CD14-positive monocyte (primary cell): ENCODE results near the gene RPS25. TPM values are rescaled to one million over a fixed set of nuclear protein-coding genes. Genes with fewer than 3 reads are reported as not detected.
A peak's percentile ranks its signal among the peaks of the same experiment; 100 is the strongest.

Experiments
- DNase-seq, 3 donors: peaks; one replicate each; pipeline ENCODE4 v3.0.0-alpha.2; 2011 to 2022
- H2AFZ ChIP-seq: 2 replicates; pipeline ENCODE4 v1.6.0; 2012; ENCODE audit warnings: mild to moderate bottlenecking, low read depth, low read length, inconsistent platforms; ENCODE audit not compliant: insufficient read depth, poor library complexity, severe bottlenecking
- H3K27ac ChIP-seq, 2 donors: 1 replicate in 1 of 2; 2 replicates in 1 of 2; pipeline ENCODE4 v1.5.1; 2012 to 2013; ENCODE audit warnings: low read length in 2 of 2, control low read depth in 1 of 2, inconsistent platforms in 1 of 2, low read depth in 1 of 2, mild to moderate bottlenecking in 1 of 2
- H3K27me3 ChIP-seq, 2 donors: one replicate each; pipeline versions ENCODE4 v1.6.0 to v1.6.1; 2011 to 2013; ENCODE audit warnings: low read length in 2 of 2; ENCODE audit not compliant: control insufficient read depth in 2 of 2, insufficient read depth in 2 of 2
- H3K36me3 ChIP-seq, 2 donors: replicated peaks in 1 of 2; 1 replicate in 1 of 2; 2 replicates in 1 of 2; pipeline versions ENCODE4 v1.5.1 to v1.6.1; 2012 to 2013; ENCODE audit warnings: low read length in 2 of 2, control low read depth in 1 of 2, inconsistent platforms in 1 of 2, mild to moderate bottlenecking in 1 of 2; ENCODE audit not compliant: insufficient read depth in 2 of 2, control insufficient read depth in 1 of 2
- H3K4me1 ChIP-seq, 2 donors: 1 replicate in 1 of 2; 2 replicates in 1 of 2; pipeline versions ENCODE4 v1.5.1 to v1.6.1; 2012 to 2013; ENCODE audit warnings: low read length in 2 of 2, control low read depth in 1 of 2, inconsistent platforms in 1 of 2, mild to moderate bottlenecking in 1 of 2, moderate library complexity in 1 of 2; ENCODE audit not compliant: insufficient read depth in 2 of 2, control insufficient read depth in 1 of 2
- H3K4me2 ChIP-seq: replicated peaks from 2 replicates; pipeline ENCODE3; 2012; ENCODE audit warnings: low read length, moderate library complexity, mild to moderate bottlenecking; ENCODE audit not compliant: poor library complexity, severe bottlenecking; ENCODE audit errors: extremely low read depth
- H3K4me3 ChIP-seq, 3 experiments: fragments of 200-600 bp in 1 of 3; sonication (generic) in 1 of 3; replicated peaks in 1 of 3; 1 replicate in 2 of 3; 2 replicates in 1 of 3; pipeline ENCODE4 v1.5.1; 2011 to 2013; ENCODE audit warnings: low read length in 3 of 3, mild to moderate bottlenecking in 3 of 3, control low read depth in 2 of 3, low read depth in 2 of 3, inconsistent platforms in 1 of 3, moderate library complexity in 1 of 3
- H3K79me2 ChIP-seq: 2 replicates; pipeline ENCODE4 v1.6.0; 2012; ENCODE audit warnings: mild to moderate bottlenecking, control low read depth, inconsistent platforms, low read length, moderate library complexity; ENCODE audit not compliant: insufficient read depth
- H3K9ac ChIP-seq: 2 replicates; pipeline ENCODE4 v1.6.0; 2017; ENCODE audit warnings: low read length, mild to moderate bottlenecking; ENCODE audit not compliant: insufficient read depth, poor library complexity, severe bottlenecking
- H3K9me3 ChIP-seq, 2 donors: replicated peaks in 1 of 2; 1 replicate in 1 of 2; 2 replicates in 1 of 2; pipeline versions ENCODE4 v1.5.1 to v1.6.1; 2012 to 2013; ENCODE audit warnings: low read length in 2 of 2, control low read depth in 1 of 2; ENCODE audit not compliant: control insufficient read depth in 1 of 2, insufficient read depth in 1 of 2
- H4K20me1 ChIP-seq: 2 replicates; pipeline ENCODE4 v1.6.0; 2012; ENCODE audit warnings: mild to moderate bottlenecking, low read length, control low read depth, moderate library complexity; ENCODE audit not compliant: insufficient read depth
- H3K27ac Mint-ChIP-seq, 7 donors: one replicate each; pipeline ENCODE4 v1.8.0; 2020; ENCODE audit warnings: mild to moderate bottlenecking in 7 of 7, mixed read lengths in 7 of 7, moderate library complexity in 6 of 7, inconsistent platforms in 2 of 7
- H3K27me3 Mint-ChIP-seq, 3 donors: one replicate each; pipeline ENCODE4 v1.8.0; 2021 to 2022; ENCODE audit warnings: low read depth in 3 of 3, mild to moderate bottlenecking in 3 of 3, mixed read lengths in 3 of 3, moderate library complexity in 3 of 3, inconsistent platforms in 1 of 3
- H3K36me3 Mint-ChIP-seq, 2 donors: one replicate each; pipeline ENCODE4 v1.8.0; 2020; ENCODE audit warnings: mixed read lengths in 2 of 2, inconsistent platforms in 1 of 2, mild to moderate bottlenecking in 1 of 2
- H3K4me1 Mint-ChIP-seq: one replicate; pipeline ENCODE4 v1.8.0; 2020; ENCODE audit warnings: mild to moderate bottlenecking, mixed read lengths
- H3K4me3 Mint-ChIP-seq, 2 donors: one replicate each; pipeline ENCODE4 v1.8.0; 2020; ENCODE audit warnings: mild to moderate bottlenecking in 2 of 2, mixed read lengths in 2 of 2, moderate library complexity in 1 of 2
- H3K9me3 Mint-ChIP-seq, 7 donors: one replicate each; pipeline ENCODE4 v1.8.0; 2020 to 2022; ENCODE audit warnings: mixed read lengths in 7 of 7, mild to moderate bottlenecking in 6 of 7, moderate library complexity in 6 of 7, inconsistent platforms in 2 of 7
- WGBS: methylation state at CpG from one replicate; pipeline ENCODE4 v1.1.5; 2013; ENCODE audit warnings: missing lambda C conversion rate; ENCODE audit not compliant: insufficient coverage; 5-methylcytosine and 5-hydroxymethylcytosine counted together
- intact Hi-C, 2 donors: fragments of 100-400 bp; cut with micrococcal nuclease; formaldehyde crosslinking; loops; one replicate each; pipeline versions ENCODE4 v1.15.0 to v1.15.1; 2023
- polyA plus RNA-seq, 3 donors: library from polyadenylated mRNA; depleted of rRNA in 1 of 3; unstranded in 2 of 3; stranded (reverse) in 1 of 3; fragments of 300-500 nt in 2 of 3; fragments of >200 nt in 1 of 3; fragmentation: Illumina TruSeq in 2 of 3; gene quantifications; 1 replicate in 2 of 3; 2 replicates in 1 of 3; pipeline ENCODE4 v1.2.3, GENCODE V29; 2012 to 2021
- TF ChIP-seq, protein P1 (sequence below): fragments of 200-600 bp; IDR thresholded peaks from one replicate; pipeline ENCODE4 v1.8.0; 2022; ENCODE audit warnings: antibody characterized with exemption, mild to moderate bottlenecking

The RPS25 gene
- polyA plus RNA-seq, 3 donors, result 1,137 to 1,336 (median 1,264) TPM

DNA sequence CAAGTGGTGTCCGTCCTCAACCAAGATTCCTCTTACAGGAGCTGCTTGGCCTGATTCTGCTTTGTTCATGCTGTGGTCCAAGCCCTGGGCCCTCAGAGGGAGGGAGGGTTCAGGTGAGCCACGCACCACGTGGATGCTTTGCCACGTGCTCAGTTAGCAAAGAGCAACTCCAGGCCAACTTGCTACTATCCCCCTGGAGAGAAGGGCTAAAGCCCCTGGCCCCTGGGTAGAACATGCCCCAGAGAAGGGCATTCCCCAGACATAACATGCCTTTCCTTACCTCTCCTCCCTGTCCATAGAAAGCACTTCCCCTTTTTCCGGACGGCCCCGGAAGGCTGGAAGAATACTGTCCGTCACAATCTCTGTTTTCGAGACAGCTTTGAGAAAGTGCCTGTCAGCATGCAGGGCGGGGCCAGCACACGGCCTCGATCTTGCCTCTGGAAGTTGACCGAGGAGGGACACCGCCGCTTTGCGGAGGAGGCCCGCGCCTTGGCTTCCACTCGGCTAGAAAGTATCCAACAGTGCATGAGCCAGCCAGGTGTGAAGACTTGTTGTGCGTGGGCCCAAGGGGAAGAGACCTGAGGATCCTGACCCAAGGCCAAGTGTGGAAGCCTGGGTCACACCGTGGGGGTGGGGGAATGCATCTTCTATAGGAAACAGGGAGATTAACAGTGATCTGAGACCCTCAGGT is 37.8 kb downstream of the RPS25 start:
- 36% methylated on average over 17 of the region's 21 CpGs for WGBS
- Histone ChIP-seq H2AFZ (peak overlapping the region; percentile 37), H3K4me2 (peak overlapping the region; percentile 27), H3K9me3 (no peaks in the 10 kb centered on the region), H3K27me3 (no peaks in the 10 kb centered on the region), H4K20me1 (no peaks in the 10 kb centered on the region), H3K4me3 (no peak overlapping the region), H3K36me3 (no peaks in the 10 kb centered on the region), H3K79me2 (no peaks in the 10 kb centered on the region), H3K9ac (no peak overlapping the region), H3K27ac (no peak overlapping the region), H3K4me1 (peaks cover 16 to 19% of the 10 kb centered on the region in 2 donors)
- H3K36me3 Mint-ChIP-seq, result no peaks in the 10 kb centered on the region
- peak; percentile 14 to 37 (median 20) for DNase-seq
- H3K9me3 Mint-ChIP-seq, result no peaks in the 10 kb centered on the region
- peaks cover 17% of the 10 kb centered on the region for H3K4me1 Mint-ChIP-seq
- H3K4me3 Mint-ChIP-seq, result peak overlapping the region; percentile 62 to 86
- intact Hi-C loops, result no loop called here
- peaks cover 7 to 11% (median 8%) of the 10 kb centered on the region in 3 donors for H3K27me3 Mint-ChIP-seq
- TF ChIP-seq, protein P1, sequence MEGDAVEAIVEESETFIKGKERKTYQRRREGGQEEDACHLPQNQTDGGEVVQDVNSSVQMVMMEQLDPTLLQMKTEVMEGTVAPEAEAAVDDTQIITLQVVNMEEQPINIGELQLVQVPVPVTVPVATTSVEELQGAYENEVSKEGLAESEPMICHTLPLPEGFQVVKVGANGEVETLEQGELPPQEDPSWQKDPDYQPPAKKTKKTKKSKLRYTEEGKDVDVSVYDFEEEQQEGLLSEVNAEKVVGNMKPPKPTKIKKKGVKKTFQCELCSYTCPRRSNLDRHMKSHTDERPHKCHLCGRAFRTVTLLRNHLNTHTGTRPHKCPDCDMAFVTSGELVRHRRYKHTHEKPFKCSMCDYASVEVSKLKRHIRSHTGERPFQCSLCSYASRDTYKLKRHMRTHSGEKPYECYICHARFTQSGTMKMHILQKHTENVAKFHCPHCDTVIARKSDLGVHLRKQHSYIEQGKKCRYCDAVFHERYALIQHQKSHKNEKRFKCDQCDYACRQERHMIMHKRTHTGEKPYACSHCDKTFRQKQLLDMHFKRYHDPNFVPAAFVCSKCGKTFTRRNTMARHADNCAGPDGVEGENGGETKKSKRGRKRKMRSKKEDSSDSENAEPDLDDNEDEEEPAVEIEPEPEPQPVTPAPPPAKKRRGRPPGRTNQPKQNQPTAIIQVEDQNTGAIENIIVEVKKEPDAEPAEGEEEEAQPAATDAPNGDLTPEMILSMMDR, result no peak
- H3K27ac Mint-ChIP-seq, result peak overlapping the region in 2 of 7 donors; percentile 15 to 63

DNA sequence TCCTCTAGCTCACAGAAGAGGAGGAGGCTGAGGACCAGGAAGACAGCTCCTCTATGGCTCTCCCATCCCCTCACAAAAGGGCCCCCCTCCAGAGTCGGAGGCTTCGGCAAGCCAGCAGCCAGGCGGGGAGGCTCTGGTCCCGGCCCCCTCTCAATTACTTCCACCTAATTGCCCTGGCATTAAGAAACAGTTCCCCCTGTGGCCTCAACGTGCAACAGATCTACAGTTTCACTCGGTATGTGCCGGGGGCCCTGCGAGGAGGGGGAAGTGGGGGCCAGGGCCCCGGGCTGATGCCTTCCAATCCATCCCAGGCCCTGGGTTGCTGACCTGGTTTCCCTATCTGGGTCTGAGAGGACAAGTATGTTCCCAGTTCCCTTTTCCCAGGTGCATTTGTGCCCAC is 38.7 kb downstream of the RPS25 start:
- H3K27ac ChIP-seq, result no peak overlapping the region
- H3K79me2 ChIP-seq, result no peaks in the 10 kb centered on the region
- Mint-ChIP-seq H3K36me3 (no peaks in the 10 kb centered on the region), H3K4me1 (peaks cover 17% of the 10 kb centered on the region), H3K9me3 (no peaks in the 10 kb centered on the region), H3K27ac (peak overlapping the region in 2 of 7 donors; percentile 6 to 10), H3K27me3 (peaks cover 8 to 12% (median 10%) of the 10 kb centered on the region in 3 donors), H3K4me3 (no peak overlapping the region)
- no peaks in the 10 kb centered on the region for H3K27me3 ChIP-seq
- no peak overlapping the region for H3K9ac ChIP-seq
- no peaks in the 10 kb centered on the region for H3K36me3 ChIP-seq
- H3K4me2 ChIP-seq, result no peak overlapping the region
- peak overlapping the region; percentile 52 for H2AFZ ChIP-seq
- H3K9me3 ChIP-seq, result no peaks in the 10 kb centered on the region
- WGBS, result 0% methylated on average over 7 of the region's 9 CpGs
- no peaks in the 10 kb centered on the region for H4K20me1 ChIP-seq
- intact Hi-C loops, result no loop called here
- TF ChIP-seq, protein P1, result no peak
- no peak overlapping the region for H3K4me3 ChIP-seq
- no peak for DNase-seq
- peaks cover 16 to 19% of the 10 kb centered on the region in 2 donors for H3K4me1 ChIP-seq
